HepG2 (cell line): Measurements from ENCODE around the gene PML.

ENCODE experiments used
- BRCA1 ChIP-seq: sonication (generic); formaldehyde crosslinking; IDR thresholded peaks from 2 replicates; pipeline ENCODE4 v1.4.0; 2020; ENCODE audit warnings: missing genetic modification reagents
- CBX5 ChIP-seq: sonication (generic); formaldehyde crosslinking; IDR thresholded peaks from 2 replicates; pipeline ENCODE4 v1.4.0; 2020; ENCODE audit warnings: missing genetic modification reagents, borderline replicate concordance
- GABPB1 ChIP-seq: IDR thresholded peaks from 2 replicates; pipeline ENCODE4 v1.6.1; 2016; ENCODE audit warnings: mild to moderate bottlenecking, missing genetic modification reagents, moderate library complexity, missing compliant biosample characterization
- GPBP1L1 ChIP-seq: sonication (generic); formaldehyde crosslinking; IDR thresholded peaks from 2 replicates; pipeline ENCODE4 v1.5.0; 2020; ENCODE audit warnings: mild to moderate bottlenecking, missing genetic modification reagents
- ZNF749 ChIP-seq: sonication (generic); formaldehyde crosslinking; IDR thresholded peaks from 2 replicates; pipeline ENCODE4 v1.8.0; 2022; ENCODE audit warnings: mild to moderate bottlenecking, missing genetic modification reagents, moderate library complexity, borderline replicate concordance

- TF ChIP-seq CBX5 (CRISPR knock-in tag) = no peak
- TF ChIP-seq ZNF749 (CRISPR knock-in tag) = no peak
- no peak for TF ChIP-seq BRCA1 (CRISPR knock-in tag)
- no peak for TF ChIP-seq GPBP1L1 (CRISPR knock-in tag)
- TF ChIP-seq GABPB1 (CRISPR knock-in tag) = no peak
These were observed 25.3 kb upstream of the PML start for GRCh38 chr15:73969151-73969759.
